GM18907 (cell line): ENCODE measurements around the gene ZNF764.
"Not testable (repeated sequence)": the region's sequence is repeated elsewhere in the genome, so short reads cannot be mapped to it uniquely, and the experiment has no call there.

ENCODE experiments used
- ATAC-seq: cut with Tn5 transposase; IDR thresholded peaks from one replicate; pipeline ENCODE4 v1.9.1; 2021; ENCODE audit warnings: mild to moderate bottlenecking, moderate library complexity; ENCODE audit not compliant: unreplicated experiment

The ZNF764 gene

DNA sequence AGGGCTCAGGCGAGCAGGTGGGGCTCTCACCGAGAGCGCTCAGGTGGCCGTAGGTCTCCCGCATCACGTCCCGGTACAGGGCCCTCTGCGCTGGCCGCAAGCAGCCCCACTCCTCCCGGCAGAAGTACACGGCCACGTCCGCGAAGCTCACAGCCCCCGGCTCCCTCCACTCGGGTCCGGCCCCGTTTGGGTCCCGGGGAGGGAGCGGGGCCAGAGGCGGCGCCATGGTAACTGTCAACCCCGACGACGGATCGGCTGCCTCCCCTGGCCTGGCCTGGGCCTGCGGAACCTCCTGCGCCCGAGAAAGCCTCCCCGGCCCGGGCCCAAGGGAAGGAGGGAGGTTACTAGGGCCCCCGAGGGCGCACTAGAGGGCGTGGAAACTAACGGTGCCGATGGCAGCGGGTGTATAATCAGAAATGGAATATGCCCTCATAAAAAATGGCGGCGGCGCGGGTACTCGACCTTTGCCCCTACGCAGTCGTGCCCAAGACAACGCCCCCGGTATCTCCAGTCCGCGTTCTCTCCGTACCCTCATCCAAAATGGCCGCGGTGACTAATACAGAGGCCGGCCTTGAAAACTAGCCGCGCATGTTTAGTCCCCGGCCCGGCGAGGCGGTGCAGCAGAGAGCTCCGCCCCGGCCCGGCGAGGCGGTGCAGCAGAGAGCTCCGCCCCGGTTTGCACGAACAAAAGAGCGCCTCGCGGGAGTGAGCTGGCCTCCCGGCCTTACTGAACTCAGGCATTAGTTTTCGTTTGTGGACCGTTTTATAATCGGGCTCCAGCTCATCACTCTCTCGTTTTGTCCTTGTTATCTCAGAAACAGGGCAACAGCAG is at the start of gene ZNF764:
Gene ZNF764, minus strand, starts transcription at position 418 of the 832 bp plus-strand sequence. Its CDS starts 192 bp downstream, at position 226.
- peak; percentile 89 for ATAC-seq

- ATAC-seq = no peak
Observed at GRCh38 chr16:30606004-30606403, 47.8 kb upstream of the ZNF764 start.

GRCh38 chr16:30605158-30605557 is 47.0 kb upstream of the ZNF764 start:
- ATAC-seq = no peak

- ATAC-seq = no peak
Observed at GRCh38 chr16:30604316-30604947, 46.3 kb upstream of the ZNF764 start.

DNA sequence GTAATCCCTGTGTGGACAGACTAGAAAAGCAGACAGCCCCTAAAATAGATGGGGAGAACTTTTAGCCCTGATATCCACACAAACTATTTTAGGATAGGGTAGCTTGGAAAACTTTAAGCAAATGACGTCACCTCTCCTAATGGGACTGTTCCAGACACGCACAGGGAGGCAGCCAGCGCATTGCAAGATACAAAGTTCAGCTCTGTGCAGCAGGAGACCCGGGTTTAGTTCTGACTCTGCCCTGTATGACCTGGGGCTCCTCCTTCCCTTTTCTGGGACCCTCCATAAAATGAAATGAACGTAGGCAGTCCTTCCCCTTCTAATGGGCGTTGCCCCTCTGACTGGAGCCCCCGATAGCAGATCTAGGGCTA is 45.8 kb upstream of the ZNF764 start:
- no peak for ATAC-seq

GRCh38 chr16:30602616-30603277 is 44.6 kb upstream of the ZNF764 start:
- ATAC-seq = no peak

- no peak for ATAC-seq
Observed at GRCh38 chr16:30601966-30602365, 43.8 kb upstream of the ZNF764 start.

- ATAC-seq = no peak
Observed at GRCh38 chr16:30600929-30601328, 42.8 kb upstream of the ZNF764 start.

DNA sequence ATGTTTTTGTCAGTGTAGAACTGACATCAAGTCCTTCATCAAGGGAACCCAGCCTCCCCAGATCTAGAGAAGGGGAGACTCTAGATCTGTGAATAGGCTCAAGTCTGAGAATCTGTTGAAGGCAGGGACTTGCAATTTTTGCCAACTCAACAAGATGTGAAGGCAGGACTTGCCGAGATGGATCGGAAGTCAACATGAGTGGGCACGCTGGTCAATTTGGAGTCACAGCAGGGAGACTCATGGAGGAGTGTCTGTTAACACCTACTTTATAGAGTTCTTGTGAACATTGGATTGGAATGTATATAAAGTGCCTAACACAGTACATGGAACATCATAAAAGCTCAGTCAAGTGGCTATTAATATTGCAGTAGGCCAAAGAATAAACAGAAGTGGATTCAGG is 42.0 kb upstream of the ZNF764 start:
- no peak for ATAC-seq

GRCh38 chr16:30592871-30593270 is 34.7 kb upstream of the ZNF764 start:
- no peak for ATAC-seq

DNA sequence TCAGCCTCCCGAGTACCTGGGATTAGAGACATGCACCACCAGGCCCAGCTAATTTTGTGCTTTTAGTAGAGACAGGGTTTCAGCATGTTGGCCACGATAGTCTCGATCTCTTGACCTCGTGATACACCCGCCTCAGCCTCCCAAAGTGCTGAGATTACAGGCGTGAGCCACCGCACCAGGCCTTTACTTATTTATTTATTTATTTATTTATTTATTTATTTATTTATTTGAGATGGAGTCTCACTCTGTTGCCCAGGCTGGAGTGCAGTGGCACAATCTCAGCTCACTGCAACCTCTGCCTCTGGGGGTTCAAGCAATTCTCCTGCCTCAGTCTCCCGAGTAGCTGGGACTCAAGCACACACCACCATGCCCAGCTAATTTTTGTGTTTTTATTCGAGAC is 32.7 kb upstream of the ZNF764 start:
- not testable (repeated sequence) for ATAC-seq

DNA sequence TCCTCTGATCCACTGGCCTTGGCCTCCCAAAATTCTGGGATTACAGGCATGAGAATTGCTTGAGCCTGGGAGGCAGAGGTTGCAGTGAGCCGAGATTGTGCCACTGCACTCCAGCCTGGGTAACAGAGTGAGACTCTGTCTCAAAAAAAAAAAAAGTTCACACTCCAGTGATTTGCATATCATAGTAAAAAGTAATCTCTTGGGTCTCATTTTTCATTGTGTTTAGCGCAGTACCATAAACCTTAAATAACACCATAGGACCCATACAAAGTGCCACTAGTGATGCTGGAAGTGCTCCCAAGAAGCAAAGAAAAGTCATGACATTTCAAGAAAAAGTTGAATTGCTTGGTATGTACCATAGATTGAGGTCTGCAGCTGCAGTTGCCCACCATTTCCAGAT is 31.4 kb upstream of the ZNF764 start:
- not testable (repeated sequence) for ATAC-seq

DNA sequence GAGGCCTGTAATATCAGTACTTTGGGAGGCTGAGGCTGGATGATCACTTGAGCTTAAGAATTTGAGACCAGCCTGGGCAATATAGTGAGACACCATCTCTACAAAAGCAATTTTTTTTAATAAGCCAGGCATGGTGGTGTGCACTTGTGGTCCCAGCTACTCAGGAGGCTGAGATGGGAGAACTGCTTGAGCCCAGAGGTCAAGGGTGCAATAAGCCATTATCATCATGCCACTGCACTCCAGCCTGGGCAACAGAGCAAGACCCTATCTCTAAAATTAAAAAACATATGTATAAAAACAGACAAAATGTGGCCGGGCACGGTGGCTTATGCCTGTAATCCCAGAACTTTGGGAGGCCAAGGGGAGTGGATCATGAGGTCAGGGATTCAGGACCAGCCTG is 30.5 kb upstream of the ZNF764 start:
- ATAC-seq = no peak

GRCh38 chr16:30585400-30586191 is 27.4 kb upstream of the ZNF764 start, which contains the start of gene ZNF785:
TSS of gene ZNF785 (minus strand) at chr16:30585697. CDS start at chr16:30585611, 86 bp downstream.
- ATAC-seq = peak; percentile 83

GRCh38 chr16:30585022-30585399 is 26.8 kb upstream of the ZNF764 start:
- peak; percentile 28 for ATAC-seq

DNA sequence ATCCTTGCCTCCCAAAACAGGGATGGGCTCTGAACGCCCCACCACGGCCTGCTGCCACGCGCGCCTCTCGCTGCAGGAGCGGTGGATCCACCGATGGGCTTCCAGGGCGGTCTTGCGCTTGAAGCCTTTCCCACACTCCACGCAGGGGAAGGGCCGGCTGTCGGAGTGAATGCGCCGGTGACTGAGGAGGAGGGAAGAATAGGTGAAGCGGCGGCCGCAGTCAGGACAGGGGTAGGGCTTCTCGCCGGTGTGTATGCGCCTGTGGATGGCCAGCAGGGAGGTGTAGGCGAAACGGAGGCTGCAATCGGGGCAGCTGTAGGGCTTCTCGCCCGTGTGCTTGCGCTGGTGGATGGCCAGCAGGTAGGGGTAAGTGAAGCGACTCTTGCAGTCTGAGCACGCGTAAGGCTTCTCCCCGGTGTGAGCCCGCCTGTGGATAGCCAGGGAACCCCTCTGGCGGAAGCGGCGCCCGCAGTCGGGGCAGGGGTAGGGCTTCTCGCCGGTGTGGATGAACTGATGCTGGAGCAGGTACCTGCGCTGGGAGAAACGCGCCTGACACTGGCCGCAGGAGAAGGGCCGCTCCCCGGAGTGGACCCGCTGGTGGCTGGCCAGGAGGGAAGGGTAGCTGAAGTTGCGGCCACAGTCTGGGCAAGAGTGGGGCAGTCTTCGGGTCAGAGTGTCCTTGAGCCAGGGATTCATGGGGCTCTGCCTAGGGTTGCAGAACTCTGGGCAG is 24.6 kb upstream of the ZNF764 start:
- no peak for ATAC-seq

DNA sequence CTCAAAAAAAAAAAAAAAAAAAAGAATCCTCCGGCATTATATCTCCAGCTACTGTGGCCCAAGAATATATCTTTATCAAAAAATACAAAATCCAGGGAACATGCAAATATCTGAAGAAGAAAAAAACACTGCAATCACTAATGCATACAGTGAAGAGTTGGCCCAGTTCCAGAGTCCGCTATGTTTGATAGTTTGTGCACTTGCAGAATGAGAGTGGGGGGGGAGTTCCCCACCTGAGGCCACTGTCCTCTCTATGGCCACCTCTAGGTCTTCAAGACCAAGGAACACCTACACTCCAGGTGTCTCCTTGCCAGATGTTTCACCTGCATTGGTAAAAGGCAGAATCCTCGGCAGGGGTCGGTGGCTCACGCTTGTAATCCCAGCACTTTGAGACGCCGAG is 23.3 kb upstream of the ZNF764 start:
- ATAC-seq = no peak

DNA sequence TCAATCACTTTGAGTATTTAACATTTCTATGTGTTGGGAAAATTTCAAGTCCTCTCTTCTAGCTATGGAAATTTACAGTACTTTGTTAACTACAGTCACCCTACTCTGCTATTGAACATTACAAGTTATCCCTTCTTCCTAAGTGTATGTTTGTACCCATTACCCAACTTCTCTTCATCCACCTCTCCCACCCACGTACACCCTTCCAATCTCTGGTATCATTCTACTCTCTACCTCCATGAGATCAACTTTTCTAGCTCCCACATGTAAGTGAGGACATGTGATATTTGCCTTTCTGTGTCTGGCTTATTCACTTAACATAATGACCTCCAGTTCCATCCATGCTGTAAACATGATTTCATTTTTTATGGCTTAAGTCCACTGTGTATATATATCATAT is 16.5 kb upstream of the ZNF764 start:
- ATAC-seq = no peak

GRCh38 chr16:30571445-30572322 is 13.5 kb upstream of the ZNF764 start, which contains the start of gene ZNF688:
TSS of gene ZNF688 (minus strand) at chr16:30571714. CDS start at chr16:30571629, 85 bp downstream.
- ATAC-seq = peak; percentile 76
